ENCODE data around the gene ARCN1.
"Not testable (repeated sequence)": the region's sequence is repeated elsewhere in the genome, so short reads cannot be mapped to it uniquely, and the experiment has no call there.

The ARCN1 gene

GRCh38 chr11:118606157-118606843, 34.1 kb downstream of the ARCN1 start:
- peaks cover 34% of the 10 kb centered on the region for H3K27me3 Mint-ChIP-seq (ENCODE audit: low read depth)
- peaks cover 24% of the 10 kb centered on the region for H3K4me1 Mint-ChIP-seq (ENCODE audit: low read depth)
- peaks cover 20% of the 10 kb centered on the region for H3K36me3 Mint-ChIP-seq (ENCODE audit: low read depth)
- H3K4me3 Mint-ChIP-seq, result peak overlapping the region; percentile 40
- H3K27ac Mint-ChIP-seq, result no peak overlapping the region
- no peaks in the 10 kb centered on the region for H3K9me3 Mint-ChIP-seq

- Mint-ChIP-seq H3K27me3 (ENCODE audit: low read depth) (peaks cover 35% of the 10 kb centered on the region), H3K4me1 (ENCODE audit: low read depth) (peaks cover 24% of the 10 kb centered on the region), H3K9me3 (no peaks in the 10 kb centered on the region), H3K36me3 (ENCODE audit: low read depth) (peaks cover 15% of the 10 kb centered on the region), H3K4me3 (peak overlapping the region; percentile 40), H3K27ac (no peak overlapping the region)
Measured at GRCh38 chr11:118606844-118607228, 34.6 kb downstream of the ARCN1 start.

GRCh38 chr11:118607401-118608359, 35.5 kb downstream of the ARCN1 start, which contains the start of gene PHLDB1:
Gene PHLDB1 (plus strand): TSS chr11:118607615. CDS start chr11:118613837, 6,222 bp downstream.
- Mint-ChIP-seq H3K4me3 (peak within 1 kb of the TSS; percentile 77), H3K36me3 (ENCODE audit: low read depth) (peaks cover 8% of the 10 kb centered on the region), H3K27ac (no peak within 1 kb of the TSS), H3K9me3 (no peaks in the 10 kb centered on the region), H3K4me1 (ENCODE audit: low read depth) (peaks cover 22% of the 10 kb centered on the region), H3K27me3 (ENCODE audit: low read depth) (peaks cover 41% of the 10 kb centered on the region)

- Mint-ChIP-seq H3K4me1 (ENCODE audit: low read depth) (peaks cover 22% of the 10 kb centered on the region), H3K27me3 (ENCODE audit: low read depth) (peaks cover 44% of the 10 kb centered on the region), H3K9me3 (no peaks in the 10 kb centered on the region), H3K4me3 (peak overlapping the region; percentile 77), H3K36me3 (ENCODE audit: low read depth) (peaks cover 4% of the 10 kb centered on the region), H3K27ac (peak overlapping the region; percentile 24)
Measured at GRCh38 chr11:118608360-118609227, 36.4 kb downstream of the ARCN1 start.

DNA sequence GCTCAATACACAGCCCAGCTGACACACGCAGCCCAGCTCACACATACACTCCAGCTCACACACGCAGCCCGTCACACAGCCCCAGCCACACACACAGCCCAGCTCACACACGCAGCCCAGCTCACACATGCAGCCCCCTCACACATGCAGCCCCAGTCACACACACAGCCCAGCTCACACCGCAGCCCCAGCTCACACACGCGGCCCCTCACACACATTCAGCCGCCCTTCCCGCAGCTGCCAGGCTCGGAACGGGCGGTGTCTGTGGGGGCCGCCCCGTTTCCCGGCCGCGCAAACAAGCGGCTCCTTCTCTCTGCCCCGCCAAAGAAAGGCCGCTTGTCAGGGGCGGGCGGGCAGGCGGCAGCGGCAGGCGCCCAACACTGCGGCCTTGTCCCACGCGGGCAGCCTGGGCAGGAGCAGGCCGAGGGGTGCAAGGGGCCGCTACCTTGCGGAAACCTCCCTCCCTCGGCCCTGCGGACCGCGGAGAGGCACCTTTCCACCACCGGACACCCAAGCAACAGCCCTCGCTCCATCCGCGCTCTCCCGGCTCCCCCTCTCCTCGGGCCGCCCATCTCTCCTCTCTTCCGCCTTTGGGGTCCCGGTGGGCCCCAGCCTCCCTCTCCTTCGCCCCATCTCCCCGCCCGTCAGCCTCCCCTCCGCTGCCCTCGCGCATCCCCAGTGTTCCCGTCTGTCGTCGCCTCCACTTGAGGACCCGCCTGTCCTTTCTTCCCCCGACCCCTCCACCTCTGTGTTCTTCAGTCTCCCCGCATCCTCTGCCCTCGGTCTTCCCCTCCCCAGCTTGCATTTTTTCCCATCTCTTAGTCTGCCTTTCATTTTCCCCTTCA, 37.4 kb downstream of the ARCN1 start:
- H3K36me3 Mint-ChIP-seq (ENCODE audit: low read depth), result peaks cover 3% of the 10 kb centered on the region
- H3K4me3 Mint-ChIP-seq, result peak overlapping the region; percentile 77
- peaks cover 22% of the 10 kb centered on the region for H3K4me1 Mint-ChIP-seq (ENCODE audit: low read depth)
- no peaks in the 10 kb centered on the region for H3K9me3 Mint-ChIP-seq
- H3K27ac Mint-ChIP-seq, result peak overlapping the region; percentile 24
- H3K27me3 Mint-ChIP-seq (ENCODE audit: low read depth), result peaks cover 47% of the 10 kb centered on the region

GRCh38 chr11:118610225-118610772, 38.1 kb downstream of the ARCN1 start:
- peaks cover 22% of the 10 kb centered on the region for H3K4me1 Mint-ChIP-seq (ENCODE audit: low read depth)
- peaks cover 47% of the 10 kb centered on the region for H3K27me3 Mint-ChIP-seq (ENCODE audit: low read depth)
- no peaks in the 10 kb centered on the region for H3K9me3 Mint-ChIP-seq
- peaks cover 3% of the 10 kb centered on the region for H3K36me3 Mint-ChIP-seq (ENCODE audit: low read depth)
- H3K4me3 Mint-ChIP-seq, result peak overlapping the region; percentile 69
- H3K27ac Mint-ChIP-seq, result no peak overlapping the region

DNA sequence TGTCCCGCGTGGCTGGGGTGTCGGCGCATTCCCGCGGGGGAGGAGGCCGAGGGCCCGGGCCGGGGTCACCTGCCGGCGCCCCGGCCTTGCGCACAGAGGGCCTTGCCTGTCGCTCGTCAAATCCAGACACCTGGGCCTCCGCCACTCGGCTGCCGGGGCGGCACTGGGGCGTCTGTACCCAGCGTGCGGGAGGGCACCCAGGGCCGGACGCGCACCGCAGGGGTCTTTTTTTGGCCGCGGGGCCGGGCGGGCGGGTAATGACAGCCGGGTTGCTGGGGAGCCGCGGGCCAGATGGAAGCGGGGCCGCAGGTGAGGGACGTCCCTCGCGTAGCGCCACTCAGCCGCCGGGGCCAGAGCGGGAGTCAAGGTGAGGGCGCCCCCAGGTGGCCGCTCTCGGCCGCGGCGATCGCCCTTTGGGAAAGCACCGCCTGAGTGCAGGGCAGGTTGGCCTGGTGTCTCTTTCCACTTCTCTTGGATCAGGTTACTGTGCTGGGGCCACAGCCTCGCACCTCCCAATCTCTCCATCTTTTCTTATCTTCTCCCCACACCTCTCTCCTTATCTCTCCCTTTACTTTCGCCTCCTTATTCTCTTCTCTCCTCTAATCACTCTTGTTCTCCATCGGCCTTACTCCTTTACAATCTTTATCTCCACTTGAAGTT, 38.7 kb downstream of the ARCN1 start:
- peaks cover 22% of the 10 kb centered on the region for H3K4me1 Mint-ChIP-seq (ENCODE audit: low read depth)
- peak overlapping the region; percentile 53 for H3K4me3 Mint-ChIP-seq
- H3K27ac Mint-ChIP-seq, result no peak overlapping the region
- no peaks in the 10 kb centered on the region for H3K9me3 Mint-ChIP-seq
- peaks cover 3% of the 10 kb centered on the region for H3K36me3 Mint-ChIP-seq (ENCODE audit: low read depth)
- peaks cover 47% of the 10 kb centered on the region for H3K27me3 Mint-ChIP-seq (ENCODE audit: low read depth)

GRCh38 chr11:118611433-118611795, 39.2 kb downstream of the ARCN1 start:
- not testable (repeated sequence) for H3K36me3 Mint-ChIP-seq (ENCODE audit: low read depth); H3K9me3 Mint-ChIP-seq; H3K27ac Mint-ChIP-seq
- peaks cover 22% of the 10 kb centered on the region for H3K4me1 Mint-ChIP-seq (ENCODE audit: low read depth)
- peaks cover 42% of the 10 kb centered on the region for H3K27me3 Mint-ChIP-seq (ENCODE audit: low read depth)
- H3K4me3 Mint-ChIP-seq, result peak overlapping the region; percentile 53

- Mint-ChIP-seq H3K36me3 (ENCODE audit: low read depth) (peaks cover 3% of the 10 kb centered on the region), H3K4me1 (ENCODE audit: low read depth) (peaks cover 18% of the 10 kb centered on the region), H3K27me3 (ENCODE audit: low read depth) (peaks cover 36% of the 10 kb centered on the region), H3K27ac (no peak overlapping the region), H3K9me3 (no peaks in the 10 kb centered on the region), H3K4me3 (no peak overlapping the region)
Measured at GRCh38 chr11:118612378-118612777, 40.2 kb downstream of the ARCN1 start.

DNA sequence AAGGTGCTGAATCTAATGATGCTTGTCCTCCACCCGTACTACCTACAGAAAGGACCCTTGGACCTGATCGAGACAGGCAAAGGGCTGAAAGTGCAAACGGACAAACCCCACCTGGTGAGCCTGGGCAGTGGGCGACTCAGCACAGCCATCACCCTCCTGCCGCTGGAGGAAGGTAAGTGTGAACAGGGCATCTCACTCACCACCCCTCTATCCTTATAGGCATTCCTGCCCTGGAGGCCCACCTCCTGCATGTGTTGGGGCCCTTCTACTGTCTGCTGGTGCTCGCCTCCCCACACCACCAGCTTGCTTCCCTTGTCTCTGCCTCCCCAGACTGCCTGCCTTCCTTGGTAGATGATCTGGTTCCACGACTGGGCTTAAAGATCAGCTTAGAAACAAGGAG, 42.3 kb downstream of the ARCN1 start:
- Mint-ChIP-seq H3K36me3 (ENCODE audit: low read depth) (no peaks in the 10 kb centered on the region), H3K27ac (no peak overlapping the region), H3K4me1 (ENCODE audit: low read depth) (peaks cover 7% of the 10 kb centered on the region), H3K27me3 (ENCODE audit: low read depth) (peaks cover 25% of the 10 kb centered on the region), H3K9me3 (no peaks in the 10 kb centered on the region), H3K4me3 (no peak overlapping the region)

DNA sequence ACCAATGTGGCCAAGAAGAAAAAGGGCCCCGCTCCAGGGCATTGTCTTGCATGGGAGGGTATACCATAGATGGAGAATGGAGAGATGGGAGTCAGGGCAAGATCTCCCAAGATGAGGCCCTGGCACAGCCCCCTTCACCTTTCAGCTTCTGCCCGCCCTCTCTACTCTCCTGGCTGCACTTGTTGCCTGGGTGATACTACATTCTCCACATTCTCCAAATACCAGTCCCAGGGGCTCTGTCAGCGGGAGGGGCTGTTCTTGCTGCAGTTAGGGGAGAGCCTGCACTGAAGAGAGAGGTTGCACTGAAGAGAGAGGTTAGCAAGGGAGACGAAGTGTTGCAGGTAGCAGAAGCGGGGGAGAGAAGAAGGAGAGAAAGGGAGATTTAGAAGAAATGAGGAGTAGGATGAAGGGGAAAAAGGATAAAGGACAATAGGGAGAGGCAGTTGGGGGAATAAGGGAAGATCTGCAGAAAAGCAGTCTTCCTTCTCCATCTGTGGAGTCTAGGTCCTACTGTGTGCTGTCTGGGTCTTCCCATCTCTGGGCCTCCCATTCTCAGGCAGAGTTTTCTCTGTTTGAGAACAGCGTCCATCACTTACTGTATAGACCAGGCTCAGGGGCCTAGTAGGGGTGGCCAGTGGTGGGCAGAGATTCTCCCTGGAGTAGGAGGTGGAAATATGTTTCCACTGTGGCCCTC, 43.2 kb downstream of the ARCN1 start:
- Mint-ChIP-seq H3K4me3 (no peak overlapping the region), H3K9me3 (no peaks in the 10 kb centered on the region), H3K4me1 (ENCODE audit: low read depth) (peaks cover 4% of the 10 kb centered on the region), H3K36me3 (ENCODE audit: low read depth) (no peaks in the 10 kb centered on the region), H3K27me3 (ENCODE audit: low read depth) (peaks cover 22% of the 10 kb centered on the region), H3K27ac (no peak overlapping the region)

DNA sequence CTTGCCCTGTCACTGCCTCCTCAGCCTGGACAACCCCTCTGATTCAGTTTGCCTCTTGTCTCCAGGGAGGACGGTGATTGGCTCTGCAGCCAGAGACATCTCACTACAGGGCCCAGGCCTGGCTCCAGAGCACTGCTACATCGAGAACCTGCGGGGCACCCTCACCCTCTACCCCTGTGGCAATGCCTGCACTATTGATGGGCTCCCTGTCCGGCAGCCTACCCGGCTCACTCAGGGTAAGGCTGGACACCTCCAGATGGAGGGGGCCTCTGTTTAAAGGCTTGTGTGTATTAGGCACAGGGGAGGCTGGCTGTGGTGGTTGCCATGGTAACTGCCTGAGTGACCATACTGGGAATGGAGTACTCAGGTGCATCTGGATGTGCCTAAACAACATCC, 43.8 kb downstream of the ARCN1 start:
- peaks cover 24% of the 10 kb centered on the region for H3K27me3 Mint-ChIP-seq (ENCODE audit: low read depth)
- no peaks in the 10 kb centered on the region for H3K36me3 Mint-ChIP-seq (ENCODE audit: low read depth)
- no peaks in the 10 kb centered on the region for H3K9me3 Mint-ChIP-seq
- no peak overlapping the region for H3K4me3 Mint-ChIP-seq
- H3K4me1 Mint-ChIP-seq (ENCODE audit: low read depth), result peaks cover 8% of the 10 kb centered on the region
- H3K27ac Mint-ChIP-seq, result no peak overlapping the region
